BLaER1 treated with 17β-estradiol and CSF1 and Interleukin-3, amounts not matched to agents 10 nM and 100 nM (cell line): Measurements from ENCODE around the gene NDUFA8.

Experiments
- H3K27ac ChIP-seq, 11 experiments: shearing (Covaris generic); formaldehyde crosslinking; 2 replicates each; pipeline ENCODE4 v1.8.1; 2022
- H3K27me3 ChIP-seq, 11 experiments: shearing (Covaris generic); formaldehyde crosslinking; 2 replicates each; pipeline ENCODE4 v1.8.1; 2022
- H3K36me3 ChIP-seq, 11 experiments: shearing (Covaris generic); formaldehyde crosslinking; 2 replicates each; pipeline ENCODE4 v1.8.1; 2022
- H3K4me1 ChIP-seq, 10 experiments: shearing (Covaris generic); formaldehyde crosslinking; 2 replicates each; pipeline ENCODE4 v1.8.1; 2022
- H3K4me2 ChIP-seq, 11 experiments: shearing (Covaris generic); formaldehyde crosslinking; 2 replicates each; pipeline ENCODE4 v1.8.1; 2022
- H3K4me3 ChIP-seq, 10 experiments: shearing (Covaris generic); formaldehyde crosslinking; 2 replicates each; pipeline ENCODE4 v1.8.1; 2022
- H3K9ac ChIP-seq, 11 experiments: shearing (Covaris generic); formaldehyde crosslinking; 2 replicates each; pipeline ENCODE4 v1.8.1; 2022
- H3K9me3 ChIP-seq, 11 experiments: shearing (Covaris generic); formaldehyde crosslinking; replicated peaks in 1 of 11; 2 replicates each; pipeline ENCODE4 v1.8.1; 2022
- H4K20me1 ChIP-seq, 11 experiments: shearing (Covaris generic); formaldehyde crosslinking; 2 replicates each; pipeline ENCODE4 v1.8.1; 2022
- Cebpa-rat ChIP-seq, 11 experiments: shearing (Covaris generic); IDR thresholded peaks; 2 replicates each; pipeline ENCODE4 v1.8.1; 2022

The NDUFA8 gene

DNA sequence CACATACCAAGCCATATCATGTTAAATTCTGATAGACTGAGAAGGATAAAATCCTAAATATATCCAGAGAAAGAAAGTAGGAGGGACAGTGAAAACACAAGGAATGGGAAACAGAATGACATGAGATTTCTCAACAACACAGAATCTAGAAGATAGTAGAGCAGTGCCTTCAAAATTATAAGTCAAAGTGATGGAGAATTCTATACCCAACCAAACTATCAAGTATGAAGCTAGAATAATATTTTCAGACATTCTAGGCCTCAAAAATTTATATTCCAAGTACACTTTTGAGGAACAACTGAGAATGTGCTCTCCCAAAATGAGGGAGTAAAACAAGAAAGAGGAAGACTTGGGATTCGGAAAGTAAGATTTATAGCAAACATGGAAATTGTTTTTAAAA, 55.6 kb downstream of the NDUFA8 start:
- no peak overlapping the region for H3K9ac ChIP-seq
- H3K4me3 ChIP-seq, result no peak overlapping the region
- H3K4me1 ChIP-seq, result peaks cover 0 to 10% (median 2%) of the 10 kb centered on the region in 10 experiments; a peak in 5 of 20 replicates
- H3K4me2 ChIP-seq, result no peak overlapping the region
- H3K27me3 ChIP-seq, result no peaks in the 10 kb centered on the region
- H3K27ac ChIP-seq, result no peak overlapping the region
- H3K9me3 ChIP-seq, result peaks cover 17 to 29% (median 26%) of the 10 kb centered on the region in 11 experiments
- 0 out of 22 replicates have a peak, but pooled peaks cover 0 to 5% (median 0%) of the 10 kb centered on the region in 11 experiments for H3K36me3 ChIP-seq
- no peaks in the 10 kb centered on the region; a peak in 1 of 22 replicates for H4K20me1 ChIP-seq
- TF ChIP-seq Cebpa-rat (IDR thresholded peaks at IDR 0.05), result no peak

DNA sequence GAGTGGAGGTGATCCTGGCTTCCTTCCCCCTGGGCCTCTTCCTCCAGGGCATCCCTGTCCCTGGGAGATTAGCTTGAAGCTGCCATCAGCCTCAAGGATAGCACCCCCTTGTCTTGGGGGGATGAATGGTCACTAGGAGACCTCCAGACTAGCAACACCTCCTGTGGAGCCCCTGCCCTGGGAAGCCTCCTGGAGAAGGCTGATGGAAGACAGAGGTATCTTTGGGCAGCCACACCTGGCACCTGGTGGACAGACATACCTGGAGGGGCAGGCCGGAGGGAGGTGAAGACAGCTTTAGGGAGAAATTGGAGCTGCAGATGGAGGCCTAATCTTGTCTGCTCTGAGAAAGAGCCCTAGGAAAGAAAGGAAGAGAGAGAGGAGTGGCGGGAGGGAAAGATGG, 57.4 kb downstream of the NDUFA8 start:
- Histone ChIP-seq H3K36me3 (0 out of 22 replicates have a peak, but pooled peaks cover 0 to 5% (median 0%) of the 10 kb centered on the region in 11 experiments), H3K27me3 (no peaks in the 10 kb centered on the region), H3K9ac (no peak overlapping the region), H3K4me1 (peaks cover 0 to 10% (median 2%) of the 10 kb centered on the region in 10 experiments; a peak in 5 of 20 replicates), H3K9me3 (peaks cover 17 to 29% (median 26%) of the 10 kb centered on the region in 11 experiments), H3K4me2 (no peak overlapping the region), H3K27ac (no peak overlapping the region), H3K4me3 (no peak overlapping the region), H4K20me1 (no peaks in the 10 kb centered on the region; a peak in 1 of 22 replicates)
- TF ChIP-seq Cebpa-rat (IDR thresholded peaks at IDR 0.05), result no peak

DNA sequence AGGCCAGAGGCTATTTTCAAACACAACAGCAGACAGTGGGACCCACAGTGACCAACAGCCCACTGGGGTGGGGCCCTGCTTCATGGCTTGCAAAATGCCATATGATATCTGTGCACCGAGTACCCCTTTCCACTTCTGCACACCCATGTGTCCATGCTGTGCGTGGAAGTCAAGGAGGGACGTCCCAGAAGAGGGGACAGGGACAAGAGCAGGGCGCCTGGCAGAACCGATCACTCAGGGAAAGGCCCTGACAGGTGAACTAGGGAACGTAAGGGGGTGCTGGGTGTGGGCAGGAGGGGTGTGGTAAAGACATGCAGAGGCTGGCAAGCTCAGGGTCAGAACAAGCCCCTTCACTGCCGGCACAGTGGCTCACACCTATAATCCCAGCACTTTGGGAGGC, 58.8 kb downstream of the NDUFA8 start:
- Histone ChIP-seq H3K36me3 (0 out of 22 replicates have a peak, but pooled peaks cover 0 to 5% (median 0%) of the 10 kb centered on the region in 11 experiments), H3K4me3 (no peak overlapping the region), H3K27me3 (no peaks in the 10 kb centered on the region), H3K4me2 (no peak overlapping the region), H4K20me1 (no peaks in the 10 kb centered on the region; a peak in 1 of 22 replicates), H3K9ac (no peak overlapping the region), H3K4me1 (peaks cover 0 to 10% (median 2%) of the 10 kb centered on the region in 10 experiments; a peak in 5 of 20 replicates), H3K27ac (no peak overlapping the region), H3K9me3 (peaks cover 17 to 29% (median 26%) of the 10 kb centered on the region in 11 experiments)
- no peak for TF ChIP-seq Cebpa-rat (IDR thresholded peaks at IDR 0.05)

DNA sequence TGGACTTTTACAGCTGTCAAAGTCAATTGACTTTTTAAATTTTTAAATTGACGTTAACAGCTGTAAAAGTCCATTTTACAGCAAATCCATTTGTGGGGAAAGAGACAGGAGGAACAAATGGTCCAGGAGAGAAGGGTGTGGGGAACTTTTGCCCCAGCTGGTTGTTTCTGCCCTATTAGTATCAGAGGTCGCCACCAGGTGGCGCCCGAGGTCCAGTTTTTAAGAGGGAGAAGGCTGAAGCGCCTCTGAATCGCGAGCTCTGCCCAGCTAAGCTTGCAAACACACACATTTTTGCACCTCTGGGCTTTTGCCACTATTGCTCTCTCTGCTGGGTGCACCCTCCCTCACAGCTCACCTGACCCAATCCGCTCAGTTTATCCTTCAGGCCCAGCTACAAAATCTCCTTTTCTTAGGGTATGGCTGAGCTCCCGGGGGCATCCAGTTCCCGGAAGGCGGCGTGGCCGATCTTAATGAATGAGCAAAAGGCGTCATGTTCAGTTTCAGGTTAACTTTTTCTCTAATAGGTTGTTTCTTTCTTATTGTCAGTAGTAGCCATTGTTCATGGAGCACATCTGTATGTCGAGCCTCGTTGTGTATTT, 60.2 kb downstream of the NDUFA8 start:
- Histone ChIP-seq H3K4me2 (peak overlapping the region; percentile 46 to 84 (median 54)), H3K27ac (no peak overlapping the region), H3K27me3 (no peaks in the 10 kb centered on the region), H3K9me3 (peaks cover 13 to 21% (median 18%) of the 10 kb centered on the region in 11 experiments), H3K4me1 (peaks cover 0 to 15% (median 5%) of the 10 kb centered on the region in 10 experiments; a peak in 7 of 20 replicates), H3K9ac (peak overlapping the region in 5 of 11 experiments; percentile 7 to 62 (median 12); a peak in 8 of 22 replicates), H3K4me3 (peak overlapping the region in 5 of 10 experiments; percentile 37 to 48 (median 41); a peak in 8 of 20 replicates), H3K36me3 (0 out of 22 replicates have a peak, but pooled peaks cover 0 to 5% (median 0%) of the 10 kb centered on the region in 11 experiments), H4K20me1 (no peaks in the 10 kb centered on the region; a peak in 1 of 22 replicates)
- TF ChIP-seq Cebpa-rat (IDR thresholded peaks at IDR 0.05), result no peak

DNA sequence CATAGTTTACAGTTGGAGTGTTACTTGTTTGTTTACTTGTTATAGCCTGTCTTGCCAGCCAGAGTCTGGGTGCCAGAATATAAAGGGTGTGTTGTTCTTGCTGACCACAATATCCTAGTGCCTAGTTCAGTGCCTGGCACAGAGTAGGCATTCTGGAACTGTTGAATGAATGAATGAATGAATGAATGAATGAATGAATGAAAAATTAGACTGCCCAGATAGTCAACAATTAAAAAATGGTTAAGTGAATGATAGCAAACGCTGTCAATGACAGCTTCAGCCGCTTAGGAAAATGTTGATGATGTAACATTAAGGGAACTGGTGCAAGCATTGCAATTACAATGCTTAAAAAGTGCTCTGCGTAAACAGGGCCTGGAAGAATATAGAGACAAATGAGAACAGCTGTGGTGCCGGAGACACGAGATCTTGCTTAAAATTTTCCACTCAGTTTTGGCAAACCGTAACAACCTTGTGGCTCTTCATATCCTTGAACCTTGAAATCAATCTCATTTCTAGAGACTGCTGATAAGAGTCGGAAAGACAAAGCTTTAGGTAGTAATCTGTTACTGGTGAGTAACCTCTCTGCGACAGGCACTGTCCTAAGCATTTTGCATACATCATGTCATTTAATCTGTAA, 61.8 kb downstream of the NDUFA8 start:
- H3K4me2 ChIP-seq, result no peak overlapping the region
- H3K27ac ChIP-seq, result no peak overlapping the region
- peaks cover 4 to 20% (median 10%) of the 10 kb centered on the region in 10 experiments; a peak in 17 of 20 replicates for H3K4me1 ChIP-seq
- no peaks in the 10 kb centered on the region for H3K36me3 ChIP-seq
- H3K9me3 ChIP-seq, result peaks cover 0 to 6% (median 2%) of the 10 kb centered on the region in 11 experiments; a peak in 7 of 22 replicates
- H3K4me3 ChIP-seq, result no peak overlapping the region
- no peak for TF ChIP-seq Cebpa-rat (IDR thresholded peaks at IDR 0.05)
- H3K27me3 ChIP-seq, result no peaks in the 10 kb centered on the region
- no peak overlapping the region; a peak in 1 of 22 replicates for H3K9ac ChIP-seq
- H4K20me1 ChIP-seq, result peaks cover 0 to 2% (median 0%) of the 10 kb centered on the region in 11 experiments; a peak in 5 of 22 replicates

DNA sequence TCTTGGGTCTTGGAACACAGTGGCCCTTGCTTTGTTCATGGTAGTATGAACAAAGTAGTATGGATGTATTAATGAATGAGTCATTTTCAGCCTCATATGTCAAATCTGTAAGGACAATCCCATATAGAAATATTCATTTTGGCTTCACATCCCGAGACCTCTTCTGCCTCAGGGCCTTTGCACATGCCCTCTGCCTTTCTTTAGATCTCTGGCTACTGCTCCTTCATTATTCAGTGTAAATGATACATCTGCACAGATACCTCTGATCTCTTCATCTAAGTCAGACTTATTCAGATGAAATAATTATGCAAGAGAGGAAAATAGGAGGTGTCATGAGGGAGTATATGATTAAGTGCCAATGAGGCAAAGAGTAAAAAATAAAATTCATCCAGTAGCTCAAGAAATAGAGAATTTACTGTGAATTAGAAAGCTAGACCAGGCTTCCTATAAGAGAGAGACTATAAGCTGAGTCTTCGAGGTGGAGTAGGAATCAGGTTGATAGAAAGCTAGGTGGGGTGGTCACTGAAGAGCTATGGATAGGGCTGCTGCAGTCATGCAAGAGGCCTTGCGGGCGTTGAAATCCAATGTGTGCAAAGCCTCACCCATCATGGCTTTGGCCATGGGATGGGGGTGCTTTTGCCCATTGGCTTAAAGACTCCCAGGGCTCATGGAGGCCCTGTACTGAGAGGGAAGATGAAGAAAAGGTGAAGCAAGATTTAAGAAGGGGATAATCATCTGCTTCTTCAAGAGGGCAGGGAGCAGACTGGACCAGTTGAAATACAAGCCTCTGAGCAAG, 62.8 kb downstream of the NDUFA8 start:
- no peaks in the 10 kb centered on the region for H3K27me3 ChIP-seq
- peaks cover 0 to 12% (median 7%) of the 10 kb centered on the region in 11 experiments; a peak in 12 of 22 replicates for H4K20me1 ChIP-seq
- no peak overlapping the region for H3K27ac ChIP-seq
- H3K4me2 ChIP-seq, result no peak overlapping the region
- H3K4me1 ChIP-seq, result peaks cover 9 to 27% (median 17%) of the 10 kb centered on the region in 10 experiments
- no peaks in the 10 kb centered on the region for H3K9me3 ChIP-seq
- H3K9ac ChIP-seq, result 0 out of 22 replicates have a peak overlapping the region, but pooled peaks of 1 of the 11 experiments have one; percentile 14
- no peak for TF ChIP-seq Cebpa-rat (IDR thresholded peaks at IDR 0.05)
- H3K4me3 ChIP-seq, result no peak overlapping the region
- H3K36me3 ChIP-seq, result no peaks in the 10 kb centered on the region

DNA sequence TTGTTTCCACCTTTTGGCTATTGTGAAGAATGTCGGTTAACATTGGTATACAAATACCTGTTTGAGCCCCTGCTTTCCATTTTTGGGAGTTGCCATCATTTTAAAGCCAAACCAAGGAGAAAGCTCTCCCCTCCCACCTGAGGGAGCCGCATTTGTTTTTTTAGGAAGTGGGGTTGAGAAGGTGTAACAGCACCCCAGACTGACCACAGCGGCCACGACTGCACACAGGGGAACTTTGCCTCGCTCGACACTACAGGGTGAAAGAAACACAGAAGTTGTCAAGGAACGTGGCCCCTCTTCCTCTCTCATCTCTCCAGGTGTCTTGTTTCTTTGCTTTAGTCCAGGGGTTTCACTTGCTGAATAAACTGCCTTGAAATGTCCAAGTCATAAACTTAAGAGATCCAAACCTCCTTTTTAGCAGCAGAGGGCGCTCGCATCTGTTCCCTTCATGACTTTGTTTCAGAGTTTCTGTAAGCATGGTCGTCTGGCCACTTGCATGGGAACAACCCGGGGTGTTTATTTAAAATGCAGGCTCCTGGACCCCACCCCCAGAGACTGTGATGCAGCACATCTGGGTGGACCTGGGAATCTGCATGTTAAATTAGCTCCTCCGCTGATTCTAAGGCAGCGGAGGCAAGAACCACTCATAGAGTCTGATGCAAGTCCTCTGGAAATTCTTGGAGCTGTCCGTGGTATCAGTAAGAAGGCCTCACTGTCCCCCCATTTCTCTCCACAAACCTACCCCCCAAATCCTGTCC, 64.4 kb downstream of the NDUFA8 start:
- no peak overlapping the region for H3K27ac ChIP-seq
- H3K27me3 ChIP-seq, result no peaks in the 10 kb centered on the region
- no peak for TF ChIP-seq Cebpa-rat (IDR thresholded peaks at IDR 0.05)
- H3K36me3 ChIP-seq, result peaks cover 0 to 4% (median 0%) of the 10 kb centered on the region in 11 experiments; a peak in 1 of 22 replicates
- no peaks in the 10 kb centered on the region for H3K9me3 ChIP-seq
- peak overlapping the region in 1 of 11 experiments; percentile 22; a peak in 1 of 22 replicates for H3K4me2 ChIP-seq
- peaks cover 20 to 38% (median 28%) of the 10 kb centered on the region in 10 experiments for H3K4me1 ChIP-seq
- peaks cover 0 to 28% (median 20%) of the 10 kb centered on the region in 11 experiments; a peak in 14 of 22 replicates for H4K20me1 ChIP-seq
- H3K9ac ChIP-seq, result no peak overlapping the region
- no peak overlapping the region for H3K4me3 ChIP-seq
